Muscle of arm (tissue), 12 donors: ENCODE measurements around the gene MRM2. TPM values are rescaled to one million over a fixed set of nuclear protein-coding genes. Genes with fewer than 3 reads are reported as not detected.
A peak's percentile ranks its signal among the peaks of the same experiment; 100 is the strongest.

Source experiments
- DNase-seq: peaks from one replicate; pipeline ENCODE4 v3.0.0-alpha.2; 2013
- polyA plus RNA-seq, 12 donors: library from polyadenylated mRNA; unstranded; fragments of 120-200 nt; gene quantifications; one replicate each; pipeline ENCODE4 v1.2.1, GENCODE V29; 2013; ENCODE audit not compliant: insufficient read length in 12 of 12

MRM2 gene
- polyA plus RNA-seq, 12 donors = 19.4 to 32.7 (median 24.6) TPM; not detected in 1

GRCh38 chr7:2224491-2224928 is 17.5 kb downstream of the MRM2 start:
- DNase-seq = no peak

- DNase-seq = no peak
Observed at GRCh38 chr7:2223321-2223720, 18.7 kb downstream of the MRM2 start.

GRCh38 chr7:2222516-2222915 is 19.5 kb downstream of the MRM2 start:
- no peak for DNase-seq

- DNase-seq = no peak
Observed at GRCh38 chr7:2220954-2221353, 21.1 kb downstream of the MRM2 start.

DNA sequence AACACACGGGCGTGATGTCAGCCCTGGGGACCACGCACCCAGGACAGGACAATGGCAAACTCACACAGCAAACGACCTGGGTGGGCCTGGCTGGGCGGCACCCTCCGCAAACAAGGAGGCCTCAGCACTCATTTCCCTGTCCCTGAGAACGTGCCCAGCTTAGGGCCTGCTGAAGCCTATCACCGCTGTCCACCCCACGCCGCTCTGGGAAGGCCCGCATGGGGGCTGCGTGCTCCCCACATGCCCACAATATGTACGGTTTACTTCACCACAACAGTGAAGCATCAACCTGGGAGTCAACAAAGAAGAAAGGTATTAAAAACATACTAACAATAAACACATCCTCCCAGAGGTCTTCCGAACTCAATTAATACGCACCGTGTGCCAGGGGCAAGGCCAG is 21.5 kb downstream of the MRM2 start:
- no peak for DNase-seq

- no peak for DNase-seq
Observed at GRCh38 chr7:2220030-2220429, 22.0 kb downstream of the MRM2 start.

DNA sequence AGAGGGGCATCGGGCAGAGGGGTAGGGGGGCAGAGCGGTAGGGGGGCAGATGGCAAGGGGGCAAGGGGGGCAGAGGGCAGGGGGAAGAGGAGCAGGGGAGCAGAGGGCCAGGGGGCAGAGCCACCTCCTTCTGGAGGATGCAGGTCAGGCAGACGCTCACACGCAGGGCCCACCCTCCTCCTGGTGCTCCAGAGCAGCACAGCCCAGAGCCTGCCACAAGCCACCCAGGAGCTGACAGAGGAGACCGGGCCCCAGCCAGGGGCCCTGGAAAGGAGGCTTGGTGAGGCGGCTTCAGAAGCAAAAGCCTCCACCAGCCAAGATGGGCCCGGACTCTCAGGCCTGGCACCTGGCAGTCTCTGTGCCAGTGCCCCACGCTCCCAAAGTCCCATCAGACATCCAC is 22.4 kb downstream of the MRM2 start:
- DNase-seq = no peak

DNA sequence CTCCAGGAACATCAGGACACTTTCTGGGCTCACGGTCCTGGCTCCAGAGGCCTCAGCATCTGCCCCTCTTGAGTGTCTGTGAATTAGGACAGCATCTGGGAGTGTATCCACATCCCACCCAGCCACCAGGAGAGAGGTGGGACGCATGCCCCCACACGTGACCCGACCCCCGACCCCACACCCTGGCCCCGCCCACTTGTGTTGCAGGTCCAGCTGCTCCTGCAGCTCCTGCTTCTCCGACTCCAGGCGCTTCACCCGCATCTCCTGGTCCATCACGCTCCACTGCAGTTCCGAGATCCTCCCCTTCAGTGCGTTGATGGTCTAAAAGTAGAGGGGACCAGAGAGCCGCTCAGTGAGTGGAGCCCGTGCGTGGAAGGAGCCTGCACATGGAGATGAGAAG is 22.9 kb downstream of the MRM2 start:
- no peak for DNase-seq

- DNase-seq = no peak
Observed at GRCh38 chr7:2218444-2218785, 23.6 kb downstream of the MRM2 start.

DNA sequence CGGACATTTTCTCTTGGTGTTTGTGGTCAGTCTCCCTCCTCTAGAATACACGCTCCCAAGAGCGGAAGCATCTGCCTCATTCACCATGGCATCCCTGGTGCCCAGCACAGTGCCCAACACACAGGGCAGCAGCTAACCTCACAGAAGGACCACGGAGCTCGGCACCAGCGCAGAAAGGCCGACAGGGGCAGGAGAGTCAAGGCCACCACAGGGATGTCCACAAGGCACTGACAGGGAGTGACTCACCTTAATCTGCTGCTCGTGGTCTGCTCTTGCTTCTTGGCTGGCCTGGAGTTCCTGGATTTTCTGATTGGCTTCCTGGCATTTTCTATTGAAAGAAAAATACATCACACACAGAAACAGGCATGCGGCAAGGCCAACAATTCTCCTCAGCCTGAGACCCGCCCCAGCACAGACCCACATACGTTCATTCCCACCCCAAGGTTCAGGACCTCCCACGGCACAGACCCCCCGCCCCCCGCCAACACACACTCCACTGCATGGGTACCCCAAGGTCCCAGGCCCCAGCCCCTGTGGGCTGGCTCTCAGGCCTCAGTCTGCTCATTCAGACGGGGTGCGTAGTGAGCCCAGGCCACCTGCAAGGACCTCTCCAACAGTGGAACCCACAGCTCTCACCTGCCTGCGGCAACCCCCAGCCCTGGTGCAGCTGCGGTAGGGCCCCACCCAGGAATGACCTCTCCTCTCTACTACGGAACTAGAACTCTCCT is 24.1 kb downstream of the MRM2 start:
- no peak for DNase-seq

DNA sequence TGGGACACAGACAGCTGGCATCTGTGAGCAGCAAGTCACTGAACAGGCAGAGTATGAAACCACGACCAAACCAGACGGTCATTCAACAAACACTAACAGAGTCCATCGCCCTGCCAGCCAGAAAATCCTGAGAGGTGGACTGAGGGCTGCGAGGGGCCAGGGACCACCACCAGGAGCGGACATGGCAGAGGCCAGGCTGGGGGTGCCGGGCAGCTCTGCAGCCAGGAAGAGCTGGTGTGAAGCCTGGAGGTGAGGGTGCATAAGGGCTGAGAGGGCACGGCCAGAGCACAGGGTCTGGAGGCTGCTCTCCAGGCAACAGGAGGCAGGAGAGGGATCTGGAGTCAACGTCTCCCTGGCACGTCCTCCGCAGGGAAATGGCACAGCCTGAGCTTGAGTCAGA is 24.8 kb downstream of the MRM2 start:
- DNase-seq = no peak

DNA sequence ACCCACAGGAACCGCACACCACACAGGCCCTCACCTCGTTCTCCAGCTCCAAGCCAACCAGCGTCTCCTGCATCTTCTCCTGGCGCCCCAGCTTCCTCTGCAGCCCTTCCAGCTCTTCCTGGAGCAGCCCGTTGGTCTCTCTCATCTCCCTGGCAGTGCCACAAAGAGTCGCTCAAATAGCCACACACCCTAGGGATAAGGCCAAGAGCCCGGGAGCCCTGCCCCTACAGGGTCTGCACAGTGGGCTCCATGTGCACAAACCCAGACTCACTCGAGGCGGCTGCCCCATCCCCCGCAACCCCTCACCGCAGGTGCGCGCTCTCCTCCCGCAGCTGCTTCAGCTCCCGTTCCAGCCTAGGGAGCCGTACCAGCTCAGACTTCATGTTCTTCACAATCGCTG is 26.2 kb downstream of the MRM2 start:
- DNase-seq = no peak

GRCh38 chr7:2214636-2215035 is 27.4 kb downstream of the MRM2 start:
- no peak for DNase-seq

GRCh38 chr7:2213551-2214215 is 28.3 kb downstream of the MRM2 start:
- no peak for DNase-seq

DNA sequence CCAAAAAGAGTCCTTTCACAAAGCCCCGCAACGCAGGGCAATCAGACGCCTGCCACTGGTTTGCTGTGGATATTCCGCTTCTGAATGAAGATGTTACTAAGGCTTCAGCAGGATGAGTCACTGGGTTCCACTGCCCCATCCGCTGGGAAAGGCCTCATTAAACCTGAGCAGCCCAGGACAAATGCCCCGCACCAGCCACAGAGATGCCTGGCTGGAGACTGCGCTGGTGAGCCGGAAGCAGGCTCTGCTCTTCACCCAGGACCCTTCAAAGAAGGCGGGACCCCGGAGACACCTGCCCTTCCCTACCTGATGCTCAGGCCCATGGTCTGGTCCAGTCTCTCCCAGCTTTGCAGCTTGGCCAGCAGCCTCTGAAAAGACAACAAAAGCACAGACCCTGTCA is 29.1 kb downstream of the MRM2 start:
- DNase-seq = no peak

DNA sequence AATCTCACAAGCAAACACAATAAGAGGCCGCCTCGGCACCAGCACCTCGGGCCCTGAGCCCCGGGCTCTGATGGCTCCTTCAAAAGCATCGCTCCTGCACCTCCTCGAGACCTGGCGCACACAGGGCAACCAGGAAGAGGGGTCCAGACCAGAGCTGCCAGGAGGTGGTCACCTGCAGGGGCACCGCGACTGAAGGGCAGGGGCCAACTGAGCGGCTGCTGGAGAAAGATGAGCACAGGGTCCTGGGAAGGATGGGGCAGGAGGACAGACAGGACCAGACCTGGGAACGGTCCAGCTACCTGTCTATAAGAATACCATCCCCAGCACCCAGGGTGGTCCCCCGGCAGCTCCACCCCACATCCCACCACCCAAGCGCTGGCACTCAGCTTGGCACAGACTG is 30.1 kb downstream of the MRM2 start:
- DNase-seq = no peak

GRCh38 chr7:2211259-2211880 is 30.6 kb downstream of the MRM2 start:
- no peak for DNase-seq

- no peak for DNase-seq
Observed at GRCh38 chr7:2210551-2211258, 31.3 kb downstream of the MRM2 start.

DNA sequence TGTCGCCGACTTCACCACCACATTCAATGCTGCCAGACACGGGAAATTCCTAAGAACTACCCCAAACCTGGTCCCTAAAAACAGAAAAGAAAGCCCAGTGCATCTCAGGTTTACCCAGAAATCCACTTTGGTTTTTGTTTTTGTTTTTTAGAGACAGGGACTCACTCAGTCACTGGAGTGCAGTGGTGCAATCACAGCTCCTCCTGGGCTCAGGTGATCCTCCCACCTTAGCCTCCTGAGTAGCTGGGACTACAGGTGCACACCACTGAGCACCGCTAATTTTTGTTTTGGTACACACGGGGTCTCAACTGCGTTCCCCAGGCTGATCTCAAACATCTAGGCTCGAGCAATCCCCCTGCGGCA is 32.1 kb downstream of the MRM2 start:
- DNase-seq = no peak

- peak; percentile 64 for DNase-seq
Observed at GRCh38 chr7:2209146-2209960, 32.7 kb downstream of the MRM2 start.

DNA sequence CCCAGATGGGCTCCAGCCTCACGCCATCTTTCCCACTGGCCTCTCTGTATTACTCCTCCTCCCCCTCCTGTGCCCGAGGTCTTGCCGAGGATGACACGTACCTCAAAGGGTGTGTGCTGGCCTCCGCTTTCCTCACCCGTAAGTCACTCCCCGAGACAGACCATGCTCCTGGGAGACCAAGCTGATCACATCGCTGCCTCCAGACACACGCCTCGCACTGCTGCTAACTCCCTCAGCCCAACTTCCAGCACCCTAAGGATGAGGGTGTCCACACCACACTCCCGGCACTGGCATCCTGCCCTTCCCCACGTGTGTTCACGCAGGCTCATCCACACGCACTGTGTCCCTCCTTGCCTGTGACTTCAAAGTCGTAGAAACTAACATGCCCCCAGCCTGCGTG is 33.3 kb downstream of the MRM2 start:
- no peak for DNase-seq
